OCI-LY3 (cell line): Measurements from ENCODE around the gene TYROBP.

ENCODE experiments used
- H2AFZ ChIP-seq: fragments of 200-600, 300-600 bp; shearing (Covaris generic); 2 replicates; pipeline ENCODE4 v1.6.0; 2014; ENCODE audit warnings: antibody characterized with exemption, low read depth, low read length
- H3K27ac ChIP-seq: fragments of 200-600, 300-600 bp; sonication (generic); 2 replicates; pipeline ENCODE4 v1.5.1; 2014; ENCODE audit warnings: mild to moderate bottlenecking, low read length, moderate library complexity, mixed read lengths
- H3K27me3 ChIP-seq: fragments of 200-600, 300-600 bp; sonication (generic); 2 replicates; pipeline ENCODE4 v1.6.1; 2014; ENCODE audit warnings: low read depth, low read length, mixed read lengths
- H3K36me3 ChIP-seq: fragments of 200-600, 300-600 bp; sonication (generic); replicated peaks from 2 replicates; pipeline ENCODE3; 2014; ENCODE audit warnings: low read depth, low read length, mixed read lengths
- H3K4me1 ChIP-seq: fragments of 300-600, 200-600 bp; sonication (generic); 2 replicates; pipeline ENCODE4 v1.6.1; 2014; ENCODE audit warnings: low read length, mixed read lengths
- H3K4me2 ChIP-seq: fragments of 200-600, 300-600 bp; sonication (generic); 2 replicates; pipeline ENCODE4 v1.6.1; 2014; ENCODE audit warnings: low read length, mixed read lengths
- H3K4me3 ChIP-seq: fragments of 300-600, 200-600 bp; sonication (generic); 2 replicates; pipeline ENCODE4 v1.5.1; 2014; ENCODE audit warnings: antibody characterized with exemption, mild to moderate bottlenecking, low read length, moderate library complexity
- H3K79me2 ChIP-seq: fragments of 300-600, 200-600 bp; shearing (Covaris generic); 2 replicates; pipeline ENCODE4 v1.6.1; 2014; ENCODE audit warnings: mild to moderate bottlenecking, low read length, mixed read lengths
- H3K9ac ChIP-seq: fragments of 300-600, 200-600 bp; shearing (Covaris generic); 2 replicates; pipeline ENCODE4 v1.6.0; 2014; ENCODE audit warnings: mild to moderate bottlenecking, low read length, moderate library complexity
- H3K9me3 ChIP-seq: fragments of 200-600, 300-600 bp; shearing (Covaris generic); 2 replicates; pipeline ENCODE4 v1.6.1; 2014; ENCODE audit warnings: low read length, mixed read lengths; ENCODE audit not compliant: insufficient read depth
- H4K20me1 ChIP-seq: fragments of 200-600, 300-600 bp; sonication (generic); 2 replicates; pipeline ENCODE4 v1.6.1; 2016; ENCODE audit warnings: low read length, mixed read lengths; ENCODE audit not compliant: insufficient read depth
- CTCF ChIP-seq: fragments of 200-600, 300-600 bp; sonication (generic); IDR thresholded peaks from 2 replicates; pipeline ENCODE4 v1.5.1; 2014; ENCODE audit warnings: antibody characterized with exemption, low read length, low read depth
- EZH2phosphoT487 ChIP-seq: fragments of 200-600 bp; shearing (Covaris generic); IDR thresholded peaks from 2 replicates; pipeline ENCODE4 v1.6.1; 2018; ENCODE audit warnings: antibody characterized with exemption, mixed run types, low read depth

TYROBP gene

GRCh38 chr19:35946203-35946602, 38.1 kb upstream of the TYROBP start:
- Histone ChIP-seq H4K20me1 (no peaks in the 10 kb centered on the region), H3K36me3 (peaks cover 3% of the 10 kb centered on the region), H3K79me2 (no peaks in the 10 kb centered on the region), H3K4me1 (no peaks in the 10 kb centered on the region), H3K9ac (no peak overlapping the region), H3K27me3 (0 out of 2 replicates have a peak, but pooled peaks cover 10% of the 10 kb centered on the region), H3K4me3 (no peak overlapping the region), H3K27ac (no peak overlapping the region), H3K4me2 (no peak overlapping the region), H3K9me3 (no peaks in the 10 kb centered on the region), H2AFZ (no peak overlapping the region)
- TF ChIP-seq EZH2phosphoT487 (no peak), CTCF (no peak)

- Histone ChIP-seq H3K27me3 (0 out of 2 replicates have a peak, but pooled peaks cover 5% of the 10 kb centered on the region), H3K9ac (no peak overlapping the region), H3K36me3 (peaks cover 3% of the 10 kb centered on the region), H3K4me1 (no peaks in the 10 kb centered on the region), H3K4me2 (no peak overlapping the region), H4K20me1 (no peaks in the 10 kb centered on the region), H3K27ac (no peak overlapping the region), H3K79me2 (no peaks in the 10 kb centered on the region), H2AFZ (no peak overlapping the region), H3K9me3 (no peaks in the 10 kb centered on the region), H3K4me3 (no peak overlapping the region)
- TF ChIP-seq CTCF, result no peak
- TF ChIP-seq EZH2phosphoT487, result no peak
Observed at GRCh38 chr19:35945121-35945790, 37.2 kb upstream of the TYROBP start.

GRCh38 chr19:35944556-35944955, 36.5 kb upstream of the TYROBP start:
- H3K4me1 ChIP-seq, result no peaks in the 10 kb centered on the region
- no peaks in the 10 kb centered on the region for H4K20me1 ChIP-seq
- H3K79me2 ChIP-seq, result no peaks in the 10 kb centered on the region
- no peak overlapping the region for H3K9ac ChIP-seq
- no peak overlapping the region for H3K4me3 ChIP-seq
- TF ChIP-seq CTCF, result no peak
- H3K27me3 ChIP-seq, result no peaks in the 10 kb centered on the region
- H3K27ac ChIP-seq, result no peak overlapping the region
- peaks cover 6% of the 10 kb centered on the region for H3K36me3 ChIP-seq
- H3K9me3 ChIP-seq, result no peaks in the 10 kb centered on the region
- H3K4me2 ChIP-seq, result no peak overlapping the region
- H2AFZ ChIP-seq, result no peak overlapping the region

- Histone ChIP-seq H3K9ac (no peak overlapping the region), H3K4me1 (no peaks in the 10 kb centered on the region), H3K9me3 (no peaks in the 10 kb centered on the region), H3K27me3 (no peaks in the 10 kb centered on the region), H3K4me3 (no peak overlapping the region), H4K20me1 (no peaks in the 10 kb centered on the region), H2AFZ (no peak overlapping the region), H3K27ac (no peak overlapping the region), H3K36me3 (peaks cover 6% of the 10 kb centered on the region), H3K79me2 (no peaks in the 10 kb centered on the region), H3K4me2 (no peak overlapping the region)
- TF ChIP-seq EZH2phosphoT487, result no peak
- no peak for TF ChIP-seq CTCF
Observed at GRCh38 chr19:35943321-35944301, 35.5 kb upstream of the TYROBP start.
